Mucosa of rectum (tissue), 2 donors: ENCODE measurements around the gene TNS1.

Experiments
- H3K27ac ChIP-seq, 2 donors: one replicate each; pipeline ENCODE4 v1.7.0; 2013; ENCODE audit warnings: inconsistent platforms in 2 of 2, low read depth in 2 of 2, low read length in 2 of 2
- H3K27me3 ChIP-seq, 2 donors: one replicate each; pipeline ENCODE4 v1.7.0; 2013; ENCODE audit warnings: low read length in 2 of 2; ENCODE audit not compliant: control insufficient read depth in 2 of 2, insufficient read depth in 2 of 2
- H3K36me3 ChIP-seq, 2 donors: one replicate each; pipeline ENCODE4 v1.7.0; 2013; ENCODE audit warnings: low read length in 2 of 2; ENCODE audit not compliant: control insufficient read depth in 2 of 2, insufficient read depth in 2 of 2
- H3K4me1 ChIP-seq, 2 donors: one replicate each; pipeline ENCODE4 v1.7.0; 2013; ENCODE audit warnings: low read length in 2 of 2, mild to moderate bottlenecking in 1 of 2; ENCODE audit not compliant: control insufficient read depth in 2 of 2, insufficient read depth in 2 of 2
- H3K4me3 ChIP-seq, 2 donors: one replicate each; pipeline ENCODE4 v1.7.0; 2013; ENCODE audit warnings: low read length in 2 of 2
- H3K9ac ChIP-seq, 2 donors: one replicate each; pipeline ENCODE4 v1.7.0; 2013; ENCODE audit warnings: low read length in 2 of 2, low read depth in 1 of 2, mild to moderate bottlenecking in 1 of 2
- H3K9me3 ChIP-seq, 2 donors: one replicate each; pipeline ENCODE4 v1.7.0; 2013; ENCODE audit warnings: low read length in 2 of 2; ENCODE audit not compliant: control insufficient read depth in 2 of 2
- donor health status: healthy.
- donor health status: Normal muscosa, but diverticular disease.

The TNS1 gene

GRCh38 chr2:217766356-217766755 lies 236.4 kb downstream of the TNS1 start:
- peaks cover 4 to 6% of the 10 kb centered on the region in 2 donors for H3K9me3 ChIP-seq
- H3K4me1 ChIP-seq = no peaks in the 10 kb centered on the region
- H3K4me3 ChIP-seq = no peak overlapping the region
- no peaks in the 10 kb centered on the region for H3K36me3 ChIP-seq
- no peak overlapping the region for H3K27ac ChIP-seq
- no peaks in the 10 kb centered on the region for H3K27me3 ChIP-seq
- H3K9ac ChIP-seq = no peak overlapping the region

- Histone ChIP-seq H3K9ac (no peak overlapping the region), H3K4me3 (no peak overlapping the region), H3K4me1 (no peaks in the 10 kb centered on the region), H3K36me3 (no peaks in the 10 kb centered on the region), H3K27ac (no peak overlapping the region), H3K27me3 (no peaks in the 10 kb centered on the region), H3K9me3 (peaks cover 4 to 6% of the 10 kb centered on the region in 2 donors)
Observed at GRCh38 chr2:217761645-217762277, 241.0 kb downstream of the TNS1 start.

- Histone ChIP-seq H3K27me3 (no peaks in the 10 kb centered on the region), H3K27ac (no peak overlapping the region), H3K36me3 (no peaks in the 10 kb centered on the region), H3K9me3 (peaks cover 4 to 6% of the 10 kb centered on the region in 2 donors), H3K4me3 (no peak overlapping the region), H3K4me1 (no peaks in the 10 kb centered on the region), H3K9ac (no peak overlapping the region)
Observed at GRCh38 chr2:217759991-217760390, 242.8 kb downstream of the TNS1 start.

GRCh38 chr2:217757108-217757463 lies 245.7 kb downstream of the TNS1 start:
- H3K4me3 ChIP-seq = no peak overlapping the region
- no peak overlapping the region for H3K27ac ChIP-seq
- H3K36me3 ChIP-seq = no peaks in the 10 kb centered on the region
- peaks cover 0 to 4% of the 10 kb centered on the region in 2 donors for H3K9me3 ChIP-seq
- H3K4me1 ChIP-seq = no peaks in the 10 kb centered on the region
- H3K9ac ChIP-seq = no peak overlapping the region
- H3K27me3 ChIP-seq = no peaks in the 10 kb centered on the region

- Histone ChIP-seq H3K36me3 (no peaks in the 10 kb centered on the region), H3K9ac (no peak overlapping the region), H3K27ac (no peak overlapping the region), H3K9me3 (no peaks in the 10 kb centered on the region), H3K27me3 (no peaks in the 10 kb centered on the region), H3K4me1 (no peaks in the 10 kb centered on the region), H3K4me3 (peak overlapping the region in 1 of 2 donors; percentile 34)
Observed at GRCh38 chr2:217756375-217757107, 246.3 kb downstream of the TNS1 start.

GRCh38 chr2:217755027-217755745 lies 247.6 kb downstream of the TNS1 start:
- H3K27me3 ChIP-seq = no peaks in the 10 kb centered on the region
- no peak overlapping the region for H3K4me3 ChIP-seq
- no peaks in the 10 kb centered on the region for H3K4me1 ChIP-seq
- H3K27ac ChIP-seq = no peak overlapping the region
- H3K36me3 ChIP-seq = no peaks in the 10 kb centered on the region
- no peak overlapping the region for H3K9ac ChIP-seq
- H3K9me3 ChIP-seq = no peaks in the 10 kb centered on the region

- Histone ChIP-seq H3K27me3 (no peaks in the 10 kb centered on the region), H3K9ac (no peak overlapping the region), H3K4me3 (no peak overlapping the region), H3K9me3 (no peaks in the 10 kb centered on the region), H3K27ac (no peak overlapping the region), H3K36me3 (no peaks in the 10 kb centered on the region), H3K4me1 (no peaks in the 10 kb centered on the region)
Observed at GRCh38 chr2:217753460-217754200, 249.2 kb downstream of the TNS1 start.

- Histone ChIP-seq H3K4me1 (no peaks in the 10 kb centered on the region), H3K9ac (no peak overlapping the region), H3K27me3 (no peaks in the 10 kb centered on the region), H3K36me3 (no peaks in the 10 kb centered on the region), H3K9me3 (no peaks in the 10 kb centered on the region), H3K27ac (no peak overlapping the region), H3K4me3 (no peak overlapping the region)
Observed at GRCh38 chr2:217752714-217753459, 249.9 kb downstream of the TNS1 start.

- H3K9ac ChIP-seq = no peak overlapping the region
- H3K27ac ChIP-seq = no peak overlapping the region
- no peak overlapping the region for H3K4me3 ChIP-seq
- H3K9me3 ChIP-seq = no peaks in the 10 kb centered on the region
- no peaks in the 10 kb centered on the region for H3K36me3 ChIP-seq
- H3K4me1 ChIP-seq = no peaks in the 10 kb centered on the region
- no peaks in the 10 kb centered on the region for H3K27me3 ChIP-seq
Observed at GRCh38 chr2:217751952-217752351, 250.8 kb downstream of the TNS1 start.
